ENCODE measurements around the gene HNRNPL. TPM values are rescaled to one million over a fixed set of nuclear protein-coding genes. Genes with fewer than 3 reads are reported as not detected.

Gene HNRNPL
- total RNA-seq, 1 donor from 2014 or later: 190 TPM

Small RNA genes within 50 kb of the gene (small RNA-seq; reads per million reads assigned to genes)
- not detected for gene RNU6-140P

Other genes with a start within 250 kb of the HNRNPL start
- gene MAP4K1, start 232.0 kb downstream of the HNRNPL start, total RNA-seq: 47.9 TPM
- gene EIF3K, start 230.8 kb downstream of the HNRNPL start, total RNA-seq: 349 TPM
- 513 TPM for gene ACTN4, start 202.3 kb downstream of the HNRNPL start, total RNA-seq
- gene CAPN12, start 105.5 kb downstream of the HNRNPL start, total RNA-seq: 9.6 TPM
- 269 TPM for gene LGALS7, start 76.5 kb downstream of the HNRNPL start, total RNA-seq
- gene LGALS7B, start 60.8 kb downstream of the HNRNPL start, total RNA-seq: 760 TPM
- not detected for gene LGALS4, start 37.0 kb downstream of the HNRNPL start, total RNA-seq
- 158 TPM for gene ECH1, start 18.2 kb downstream of the HNRNPL start, total RNA-seq
- 7.4 TPM for gene RINL, start 28.3 kb upstream of the HNRNPL start, total RNA-seq
- 51.6 TPM for gene SIRT2, start 49.6 kb upstream of the HNRNPL start, total RNA-seq
- gene NFKBIB, start 50.0 kb upstream of the HNRNPL start, total RNA-seq: 16.7 TPM
- not detected for gene CCER2, start 62.2 kb upstream of the HNRNPL start, total RNA-seq
- gene SARS2, start 80.8 kb upstream of the HNRNPL start, total RNA-seq: 26.3 TPM
- gene MRPS12, start 81.0 kb upstream of the HNRNPL start, total RNA-seq: 44.7 TPM
- 44.0 TPM for gene FBXO17, start 125.8 kb upstream of the HNRNPL start, total RNA-seq
- 3.7 TPM for gene FBXO27, start 182.6 kb upstream of the HNRNPL start, total RNA-seq
- not detected for gene ACP7, start 234.4 kb upstream of the HNRNPL start, total RNA-seq